Stimulated activated CD8-positive, alpha-beta memory T cell treated with anti-CD3 and anti-CD28 coated beads, Interleukin-7, amount 100 ng/mL, for 1 hour (primary cell): ENCODE results near the gene ACADL.
"Not testable (repeated sequence)": the region's sequence is repeated elsewhere in the genome, so short reads cannot be mapped to it uniquely, and the experiment has no call there.

ENCODE experiments used
- DNase-seq, 2 donors: peaks; one replicate each; pipeline ENCODE4 v3.0.0-alpha.2; 2020; ENCODE audit warnings: low read depth in 2 of 2

Gene ACADL

GRCh38 chr2:210203147-210203546 is 22.1 kb downstream of the ACADL start:
- DNase-seq = no peak

GRCh38 chr2:210199854-210200253 is 25.4 kb downstream of the ACADL start:
- no peak for DNase-seq

- DNase-seq = no peak
These were observed 26.0 kb downstream of the ACADL start for GRCh38 chr2:210199186-210199765.

- DNase-seq = no peak
These were observed 26.9 kb downstream of the ACADL start for GRCh38 chr2:210198326-210198725.

GRCh38 chr2:210197720-210198119 is 27.5 kb downstream of the ACADL start:
- DNase-seq = no peak

GRCh38 chr2:210195101-210195852 is 30.0 kb downstream of the ACADL start:
- DNase-seq = no peak

- DNase-seq = no peak
These were observed 34.9 kb downstream of the ACADL start for GRCh38 chr2:210190345-210190744.

GRCh38 chr2:210189452-210190138 is 35.7 kb downstream of the ACADL start:
- no peak for DNase-seq

- no peak for DNase-seq
These were observed 36.5 kb downstream of the ACADL start for GRCh38 chr2:210188755-210189154.

- DNase-seq = no peak
These were observed 37.1 kb downstream of the ACADL start for GRCh38 chr2:210188190-210188589.

GRCh38 chr2:210183936-210184335 is 41.3 kb downstream of the ACADL start:
- DNase-seq = not testable (repeated sequence)

- not testable (repeated sequence) for DNase-seq
These were observed 43.6 kb downstream of the ACADL start for GRCh38 chr2:210181606-210182088.

GRCh38 chr2:210181033-210181605 is 44.1 kb downstream of the ACADL start:
- DNase-seq = not testable (repeated sequence)

- no peak for DNase-seq
These were observed 44.8 kb downstream of the ACADL start for GRCh38 chr2:210180477-210180876.

GRCh38 chr2:210179351-210179990 is 45.8 kb downstream of the ACADL start:
- no peak for DNase-seq

GRCh38 chr2:210177769-210178168 is 47.5 kb downstream of the ACADL start:
- no peak for DNase-seq

GRCh38 chr2:210177115-210177514 is 48.1 kb downstream of the ACADL start:
- DNase-seq = not testable (repeated sequence)

GRCh38 chr2:210174086-210174485 is 51.2 kb downstream of the ACADL start:
- no peak for DNase-seq

- DNase-seq = no peak
These were observed 53.0 kb downstream of the ACADL start for GRCh38 chr2:210172219-210172575.

- DNase-seq = peak; percentile 95 to 97
These were observed 53.7 kb downstream of the ACADL start, which contains the start of gene KANSL1L for GRCh38 chr2:210171309-210172218. Gene KANSL1L, minus strand, starts transcription at chr2:210171409. Its CDS starts 16,827 bp downstream, at chr2:210154582.
